HG02571 (cell line): ENCODE results near the gene OSBPL10.

Experiments used
- ATAC-seq: cut with Tn5 transposase; IDR thresholded peaks from one replicate; pipeline ENCODE4 v1.9.1; 2021; ENCODE audit warnings: mild to moderate bottlenecking, moderate library complexity; ENCODE audit not compliant: unreplicated experiment

OSBPL10 gene

DNA sequence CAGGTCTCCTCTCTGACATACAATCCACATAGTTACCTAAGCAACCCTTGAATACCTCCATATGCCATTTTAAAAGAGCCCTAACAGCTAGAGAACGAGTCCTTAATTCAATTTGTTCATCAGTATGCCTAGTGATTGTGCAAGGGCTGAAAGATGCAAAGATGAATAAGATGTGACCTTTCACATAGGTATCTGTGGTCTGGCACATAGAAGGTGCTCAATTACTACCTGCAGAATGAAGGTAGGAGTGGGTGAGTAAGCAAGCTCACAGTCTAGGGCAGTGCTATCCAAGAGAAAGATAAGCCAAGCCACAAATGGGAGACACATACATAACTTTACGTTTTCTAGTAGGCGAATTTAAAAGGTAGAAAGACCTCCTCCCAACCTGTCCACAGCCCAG is 157.9 kb downstream of the OSBPL10 start:
- ATAC-seq: no peak

GRCh38 chr3:31821118-31821517 is 159.9 kb downstream of the OSBPL10 start:
- no peak for ATAC-seq

DNA sequence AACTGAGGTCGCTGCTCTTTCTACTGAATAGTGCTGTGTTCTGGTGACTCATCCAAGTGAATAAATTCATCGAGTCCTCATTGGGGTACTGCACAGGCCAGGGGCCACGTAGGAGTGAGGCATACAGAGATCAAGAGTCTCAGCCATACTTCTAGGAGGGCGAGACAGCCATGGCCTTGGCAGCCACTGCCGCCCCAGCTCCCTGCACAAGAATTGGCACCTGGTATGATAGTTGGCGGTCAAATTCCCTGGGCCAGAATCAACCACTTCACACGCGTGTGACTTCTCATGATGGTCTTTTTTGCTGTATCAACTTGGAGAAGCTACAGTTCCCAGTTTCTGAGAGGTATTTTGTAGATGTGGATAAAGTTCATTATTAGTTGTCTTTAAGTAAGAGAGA is 161.6 kb downstream of the OSBPL10 start:
- no peak for ATAC-seq

GRCh38 chr3:31817411-31817966 is 163.6 kb downstream of the OSBPL10 start:
- no peak for ATAC-seq

DNA sequence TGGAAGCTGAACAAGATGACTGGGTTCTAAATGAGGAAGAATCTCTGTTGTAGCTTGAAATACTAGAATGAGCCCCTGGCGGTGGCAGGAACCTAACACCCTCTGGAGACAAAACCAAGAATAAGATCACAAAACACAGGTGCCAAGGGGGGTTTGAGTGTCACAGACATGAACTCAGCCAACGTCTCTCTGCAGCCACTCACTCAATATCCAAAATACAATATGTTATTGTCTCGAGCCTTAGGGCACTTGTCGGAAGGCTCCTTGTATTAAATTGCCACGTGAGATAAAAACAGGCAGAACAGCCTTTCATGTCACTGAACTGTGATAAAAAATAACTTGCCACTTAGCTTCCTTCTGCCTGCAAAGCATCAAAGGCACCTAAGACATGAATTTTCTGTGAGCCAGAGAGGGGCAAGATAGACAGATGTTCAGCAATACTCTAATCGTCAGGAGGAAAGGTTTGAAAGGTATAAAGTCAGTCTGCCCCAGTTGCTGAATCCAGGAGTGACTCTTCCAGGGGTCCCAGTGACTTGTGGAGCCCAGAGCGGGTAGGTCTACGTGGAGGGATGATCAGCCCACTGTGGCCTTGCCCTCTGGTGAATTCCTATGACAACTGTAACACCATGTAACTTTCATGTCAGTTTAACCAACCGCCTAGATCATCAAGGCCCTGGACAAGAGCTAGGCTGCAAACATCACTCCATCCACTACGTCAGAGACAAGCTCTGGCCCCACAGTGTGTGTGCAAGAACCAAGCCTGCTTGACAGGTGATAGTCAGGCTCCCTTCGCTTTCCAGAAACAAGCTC is 165.2 kb downstream of the OSBPL10 start:
- ATAC-seq: no peak

DNA sequence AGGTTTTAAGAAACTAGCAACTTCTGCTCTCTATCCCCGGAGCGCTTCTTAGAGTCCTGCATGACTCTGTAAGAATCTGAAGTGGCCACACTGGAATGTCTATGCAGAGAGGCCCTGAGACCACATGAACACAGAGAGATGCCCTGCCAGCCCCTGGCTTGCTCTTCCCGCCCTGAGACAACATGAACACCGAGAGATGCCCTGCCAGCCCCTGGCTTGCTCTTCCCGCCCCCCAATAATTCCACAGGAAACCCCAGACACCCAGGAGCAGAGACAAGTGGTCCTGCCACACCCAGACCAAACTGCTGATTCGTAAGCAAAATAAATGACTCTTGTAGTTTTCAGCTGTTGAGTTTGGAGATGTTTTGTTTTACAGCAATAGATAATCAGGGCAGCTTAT is 166.1 kb downstream of the OSBPL10 start:
- ATAC-seq: no peak

DNA sequence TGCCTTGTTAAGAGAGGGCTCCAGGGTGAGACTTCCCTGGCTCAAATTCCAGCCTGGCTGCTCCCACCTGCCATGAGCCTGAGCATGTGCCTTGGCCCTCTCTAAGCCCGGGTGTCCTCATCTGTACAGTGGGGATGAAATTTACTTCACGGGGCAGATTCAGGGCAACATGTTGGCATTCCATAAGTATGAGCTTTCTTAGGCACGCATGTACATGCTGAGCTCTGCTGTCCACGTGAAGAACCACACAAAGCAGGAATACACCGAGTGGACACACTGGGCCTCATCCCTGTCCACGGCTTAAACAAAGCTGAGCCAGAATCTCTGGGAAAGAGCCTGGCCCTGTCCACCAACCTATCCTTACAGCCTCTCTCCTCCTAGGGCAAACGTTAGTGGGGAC is 167.4 kb downstream of the OSBPL10 start:
- no peak for ATAC-seq

DNA sequence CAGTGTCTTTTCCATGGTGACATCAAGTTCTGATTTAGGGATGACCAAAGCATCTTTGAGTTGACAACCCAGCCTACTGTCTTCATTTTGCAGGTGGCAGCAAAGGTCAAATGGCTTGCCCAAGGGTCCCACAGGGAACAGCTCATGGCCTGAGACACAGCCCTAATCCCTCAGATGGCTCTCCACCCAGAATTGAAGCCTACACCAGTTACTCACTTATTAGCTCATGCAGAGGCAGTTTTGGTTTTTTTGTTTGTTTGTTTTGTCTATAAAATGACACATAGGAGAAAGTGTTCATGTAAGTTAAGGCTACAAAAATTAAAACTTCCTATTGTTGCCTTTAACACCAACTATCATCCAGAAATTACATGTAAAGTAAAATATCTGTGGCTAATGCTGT is 167.9 kb downstream of the OSBPL10 start:
- ATAC-seq: no peak

GRCh38 chr3:31810991-31811433 is 170.1 kb downstream of the OSBPL10 start:
- ATAC-seq: no peak

GRCh38 chr3:31808143-31808720 is 172.8 kb downstream of the OSBPL10 start:
- ATAC-seq: no peak

DNA sequence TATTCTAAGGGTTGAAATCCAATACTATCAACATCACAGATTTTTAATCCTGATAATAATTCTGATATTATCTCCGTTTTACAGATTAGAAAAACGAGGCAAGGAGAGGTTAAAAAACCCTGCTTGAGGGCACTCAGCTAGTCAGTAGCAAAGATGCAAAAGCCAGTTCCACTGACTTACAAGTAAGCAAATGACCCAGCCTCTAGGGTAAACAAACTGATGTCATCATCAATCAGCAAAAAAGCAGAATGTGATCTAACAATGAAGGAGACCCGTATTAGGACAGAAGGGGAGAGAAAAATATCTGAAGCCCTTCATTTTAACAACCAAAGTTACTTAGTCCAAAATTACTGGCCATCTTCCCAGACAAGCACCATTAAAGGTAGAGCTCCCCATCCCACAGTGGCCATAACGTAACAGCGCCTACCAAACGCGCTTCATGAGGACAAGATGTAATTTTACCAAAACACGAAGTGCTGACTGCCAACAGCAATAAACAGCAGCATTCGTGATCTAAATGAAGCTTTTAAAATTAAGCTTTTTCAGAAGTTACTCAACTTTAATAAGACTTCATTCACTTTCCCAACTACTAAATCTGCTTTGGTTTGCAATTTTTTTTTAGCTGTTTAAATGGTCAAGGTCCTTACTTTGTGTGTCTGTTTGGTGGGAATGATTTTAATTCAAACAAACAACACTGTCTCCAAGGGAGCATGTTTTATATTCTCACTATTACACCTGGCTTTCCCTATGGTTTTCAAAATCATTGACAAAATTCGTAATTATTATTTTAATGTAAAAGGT is 176.6 kb downstream of the OSBPL10 start:
- ATAC-seq: no peak

DNA sequence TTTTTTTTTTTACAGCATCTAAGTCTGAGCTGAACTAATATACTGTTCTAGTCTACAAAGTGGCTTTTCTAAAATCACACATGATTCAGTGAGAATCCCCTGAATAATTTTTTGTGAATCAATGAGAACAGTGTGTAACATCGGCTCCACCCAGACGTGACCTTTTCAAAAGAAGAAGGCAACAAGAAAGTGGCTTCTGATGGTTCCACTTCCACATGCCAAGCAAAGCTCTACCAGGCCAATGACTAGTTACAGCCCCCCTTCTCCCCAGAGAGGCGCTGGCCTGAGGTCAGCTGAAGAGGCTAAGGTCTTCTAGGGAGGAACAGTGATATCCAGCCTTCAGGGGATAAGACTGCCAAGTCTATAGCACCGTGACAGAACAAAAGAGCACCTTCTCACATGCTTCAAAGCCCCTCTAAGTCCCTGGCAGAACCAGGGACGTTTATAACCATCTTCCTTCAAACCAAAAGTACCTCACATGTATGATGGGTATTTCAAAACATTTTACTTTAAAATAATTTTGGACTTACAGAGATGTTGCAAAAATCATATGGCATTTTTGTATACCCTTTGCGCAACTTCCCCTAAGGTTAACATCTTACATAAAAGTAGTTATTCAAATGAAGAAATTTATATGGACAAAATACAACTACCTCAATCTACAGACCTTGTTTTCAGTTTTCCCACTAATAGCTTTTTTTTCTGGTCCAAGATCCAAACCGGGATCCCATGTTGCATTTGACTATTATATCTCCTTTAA is 177.9 kb downstream of the OSBPL10 start:
- no peak for ATAC-seq

- no peak for ATAC-seq
These were observed 180.6 kb downstream of the OSBPL10 start for GRCh38 chr3:31800436-31800835.

- no peak for ATAC-seq
These were observed 182.2 kb downstream of the OSBPL10 start for GRCh38 chr3:31798840-31799239.

- no peak for ATAC-seq
These were observed 187.2 kb downstream of the OSBPL10 start for GRCh38 chr3:31793821-31794220.

GRCh38 chr3:31791090-31791430 is 190.0 kb downstream of the OSBPL10 start:
- no peak for ATAC-seq

GRCh38 chr3:31790193-31791089 is 190.6 kb downstream of the OSBPL10 start:
- ATAC-seq: no peak

- ATAC-seq: no peak
These were observed 191.6 kb downstream of the OSBPL10 start for GRCh38 chr3:31789429-31789828.

- ATAC-seq: no peak
These were observed 195.3 kb downstream of the OSBPL10 start for GRCh38 chr3:31785734-31786133.

DNA sequence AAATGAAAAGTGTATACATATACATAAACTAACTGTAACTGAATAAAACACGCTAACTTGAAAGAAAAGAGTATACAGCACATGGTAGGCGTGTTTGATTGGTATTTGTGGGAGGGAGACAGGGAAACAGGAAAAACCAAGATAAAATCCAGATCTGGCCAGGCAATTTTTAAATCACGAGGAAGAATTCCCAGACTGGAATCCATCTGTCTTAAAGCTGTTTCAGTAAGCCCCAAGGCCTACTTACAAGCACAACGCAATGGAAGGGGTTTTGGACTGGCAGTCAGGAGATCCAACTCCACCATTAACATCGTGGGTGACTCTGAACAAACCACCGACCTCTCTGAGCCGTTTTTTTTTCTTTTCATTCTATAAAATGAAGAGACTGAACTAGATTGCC is 195.8 kb downstream of the OSBPL10 start:
- no peak for ATAC-seq
